ENCODE data around the gene MTARC1. TPM values are rescaled to one million over a fixed set of nuclear protein-coding genes. Genes with fewer than 3 reads are reported as not detected.

Gene MTARC1
- 0.22 and 0.76 TPM in 2 replicates for total RNA-seq (2014; rRNA removed; shearing (Covaris generic))
- 0.66 and 2.6 TPM in 2 replicates for polyA plus RNA-seq (2016; fragmentation: Nextera tagmentation; extraction: Ambion mirVana)

DNA sequence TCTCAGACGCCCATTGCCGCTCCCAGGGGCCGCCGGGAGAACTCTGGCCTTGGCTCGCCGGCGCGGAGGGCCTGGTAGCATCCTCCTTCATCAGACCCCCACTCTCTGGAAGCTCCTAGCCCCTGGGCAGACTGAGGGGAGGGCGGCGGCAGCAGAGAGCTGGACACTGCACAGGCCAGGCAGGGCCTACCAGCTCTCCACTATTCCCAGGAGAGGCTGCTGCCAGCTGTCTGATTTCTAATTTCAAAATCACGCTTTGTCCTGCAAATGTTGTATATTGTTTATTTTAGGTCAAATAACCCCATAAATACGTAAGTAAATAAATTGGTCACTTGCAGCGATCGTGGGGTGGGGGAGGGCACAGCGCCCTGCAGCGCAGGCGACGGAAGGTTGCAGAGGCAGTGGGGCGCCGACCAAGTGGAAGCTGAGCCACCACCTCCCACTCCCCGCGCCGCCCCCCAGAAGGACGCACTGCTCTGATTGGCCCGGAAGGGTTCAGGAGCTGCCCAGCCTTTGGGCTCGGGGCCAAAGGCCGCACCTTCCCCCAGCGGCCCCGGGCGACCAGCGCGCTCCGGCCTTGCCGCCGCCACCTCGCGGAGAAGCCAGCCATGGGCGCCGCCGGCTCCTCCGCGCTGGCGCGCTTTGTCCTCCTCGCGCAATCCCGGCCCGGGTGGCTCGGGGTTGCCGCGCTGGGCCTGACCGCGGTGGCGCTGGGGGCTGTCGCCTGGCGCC lies at the start of gene MTARC1:
TSS of gene MTARC1 (plus strand) at position 577 of the 732 bp plus-strand sequence. CDS start at position 609, 32 bp downstream.
- 4 to 5% methylated on average over 44 to 55 of the region's 56 CpGs for WGBS, 2 experiments (ENCODE audit: low coverage in 1 of 2, low lambda C conversion rate in 2 of 2, missing lambda C conversion rate in 2 of 2)
- no peaks in the 10 kb centered on the region for H3K9me3 ChIP-seq (ENCODE audit: low read depth)
- in situ Hi-C loops (cut with MboI): no loop called here
- H3K4me3 ChIP-seq: peak within 1 kb of the TSS; percentile 70
- H3K79me2 ChIP-seq (ENCODE audit: insufficient read depth): no peaks in the 10 kb centered on the region
- H3K27ac ChIP-seq: no peak within 1 kb of the TSS
- TF ChIP-seq EZH2phosphoT487 (IDR thresholded peaks at IDR 0.05; ENCODE audit: insufficient read depth, low read depth): no peak
- no peak for TF ChIP-seq EZH2 (IDR thresholded peaks at IDR 0.05; ENCODE audit: insufficient read depth, poor library complexity, severe bottlenecking)
- no peaks in the 10 kb centered on the region for H3K9me2 ChIP-seq (ENCODE audit: insufficient read depth)
- no peaks in the 10 kb centered on the region for H3K27me3 ChIP-seq (replicated peaks; ENCODE audit: insufficient read depth)
- DNase-seq: peak; percentile 70
- peak within 1 kb of the TSS; percentile 40 for H3K9ac ChIP-seq
- peak within 1 kb of the TSS; percentile 79 for H2AFZ ChIP-seq
- no peaks in the 10 kb centered on the region for H3F3A ChIP-seq (ENCODE audit: insufficient read depth)
- H3K4me2 ChIP-seq (ENCODE audit: unreplicated experiment): peak within 1 kb of the TSS; percentile 78
- H3K4me1 ChIP-seq (ENCODE audit: insufficient read depth): no peaks in the 10 kb centered on the region
- no peaks in the 10 kb centered on the region for H3K36me3 ChIP-seq (ENCODE audit: low read depth)
- H4K20me1 ChIP-seq (ENCODE audit: insufficient read depth): no peaks in the 10 kb centered on the region

DNA sequence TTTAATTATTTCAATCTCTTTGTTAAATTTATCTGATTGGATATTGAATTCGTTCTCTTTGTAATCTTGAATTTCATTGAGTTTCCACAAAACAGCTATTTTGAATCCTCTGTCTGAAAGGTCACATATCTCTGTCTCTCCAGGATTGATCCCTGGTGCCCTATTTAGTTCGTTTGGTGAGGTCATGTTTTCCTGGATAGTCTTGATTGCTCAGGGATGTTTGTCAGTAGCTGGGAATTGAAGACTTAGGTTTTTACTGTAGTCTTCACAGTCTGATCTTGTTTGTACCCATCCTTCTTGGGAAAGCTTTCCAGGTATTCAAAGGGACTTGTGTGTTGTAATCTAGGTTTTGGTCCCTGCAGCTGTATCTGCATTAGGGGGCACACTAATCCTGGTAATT lies 45.4 kb upstream of the MTARC1 start:
- H4K20me1 ChIP-seq (ENCODE audit: insufficient read depth): no peaks in the 10 kb centered on the region
- H3K9me2 ChIP-seq (ENCODE audit: insufficient read depth): no peaks in the 10 kb centered on the region
- no peaks in the 10 kb centered on the region for H3K4me1 ChIP-seq (ENCODE audit: insufficient read depth)
- H3K9ac ChIP-seq: no peak overlapping the region
- H3F3A ChIP-seq (ENCODE audit: insufficient read depth): no peaks in the 10 kb centered on the region
- H3K27ac ChIP-seq: no peak overlapping the region
- H3K9me3 ChIP-seq (ENCODE audit: low read depth): no peaks in the 10 kb centered on the region
- no peaks in the 10 kb centered on the region for H3K79me2 ChIP-seq (ENCODE audit: insufficient read depth)
- in situ Hi-C loops (cut with MboI): no loop called here
- WGBS, 2 experiments (ENCODE audit: low coverage in 1 of 2, low lambda C conversion rate in 2 of 2, missing lambda C conversion rate in 2 of 2): 46 to 56% methylated on average over 2 of the region's 2 CpGs
- no peaks in the 10 kb centered on the region for H3K27me3 ChIP-seq (replicated peaks; ENCODE audit: insufficient read depth)
- no peaks in the 10 kb centered on the region for H3K36me3 ChIP-seq (ENCODE audit: low read depth)
- H2AFZ ChIP-seq: no peak overlapping the region
- H3K4me3 ChIP-seq: no peak overlapping the region
- H3K4me2 ChIP-seq (ENCODE audit: unreplicated experiment): no peak overlapping the region
- DNase-seq: no peak
- TF ChIP-seq EZH2 (IDR thresholded peaks at IDR 0.05; ENCODE audit: insufficient read depth, poor library complexity, severe bottlenecking): no peak
- no peak for TF ChIP-seq EZH2phosphoT487 (IDR thresholded peaks at IDR 0.05; ENCODE audit: insufficient read depth, low read depth)

DNA sequence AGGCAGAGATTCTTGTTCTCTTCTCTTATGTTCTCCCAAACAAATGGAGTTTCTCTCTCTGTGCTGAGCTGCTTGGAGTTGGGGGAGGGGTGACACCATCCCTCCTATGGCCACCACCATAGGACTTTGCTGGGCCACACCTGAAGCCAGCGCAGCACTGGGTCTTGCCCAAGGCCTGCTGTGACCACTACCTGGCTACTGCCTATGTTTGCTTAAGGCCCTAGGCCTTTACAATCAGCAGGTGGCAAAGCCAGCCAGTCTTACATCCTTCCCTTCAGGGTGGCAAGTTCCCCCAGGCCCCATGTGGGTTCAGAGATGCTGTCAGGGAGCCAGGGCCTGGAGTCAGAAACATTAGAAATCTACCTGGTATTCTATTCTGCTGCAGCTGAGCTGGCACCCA lies 44.9 kb upstream of the MTARC1 start:
- in situ Hi-C loops (cut with MboI): no loop called here

GRCh38 chr1:220742520-220742919 lies 44.2 kb upstream of the MTARC1 start:
- Histone ChIP-seq H3K9ac (no peak overlapping the region), H3K9me2 (ENCODE audit: insufficient read depth) (no peaks in the 10 kb centered on the region), H3K36me3 (ENCODE audit: low read depth) (no peaks in the 10 kb centered on the region), H3K79me2 (ENCODE audit: insufficient read depth) (no peaks in the 10 kb centered on the region), H3K4me2 (ENCODE audit: unreplicated experiment) (no peak overlapping the region), H3K27ac (no peak overlapping the region), H3K4me1 (ENCODE audit: insufficient read depth) (no peaks in the 10 kb centered on the region), H3K27me3 (replicated peaks; ENCODE audit: insufficient read depth) (no peaks in the 10 kb centered on the region), H3F3A (ENCODE audit: insufficient read depth) (0 out of 2 replicates have a peak, but pooled peaks cover 3% of the 10 kb centered on the region), H2AFZ (no peak overlapping the region), H4K20me1 (ENCODE audit: insufficient read depth) (no peaks in the 10 kb centered on the region), H3K4me3 (no peak overlapping the region), H3K9me3 (ENCODE audit: low read depth) (no peaks in the 10 kb centered on the region)
- 64 to 68% methylated on average over 3 of the region's 3 CpGs for WGBS, 2 experiments (ENCODE audit: low coverage in 1 of 2, low lambda C conversion rate in 2 of 2, missing lambda C conversion rate in 2 of 2)
- in situ Hi-C loops (cut with MboI): no loop called here
- DNase-seq: no peak
- no peak for TF ChIP-seq EZH2 (IDR thresholded peaks at IDR 0.05; ENCODE audit: insufficient read depth, poor library complexity, severe bottlenecking)
- no peak for TF ChIP-seq EZH2phosphoT487 (IDR thresholded peaks at IDR 0.05; ENCODE audit: insufficient read depth, low read depth)

More for the DNA sequence above, 44.9 kb upstream of the MTARC1 start:
- H4K20me1 ChIP-seq (ENCODE audit: insufficient read depth): no peaks in the 10 kb centered on the region
- H3K9ac ChIP-seq: no peak overlapping the region
- DNase-seq: no peak
- no peaks in the 10 kb centered on the region for H3K27me3 ChIP-seq (replicated peaks; ENCODE audit: insufficient read depth)
- no peaks in the 10 kb centered on the region for H3F3A ChIP-seq (ENCODE audit: insufficient read depth)
- H3K27ac ChIP-seq: no peak overlapping the region
- H3K79me2 ChIP-seq (ENCODE audit: insufficient read depth): no peaks in the 10 kb centered on the region
- no peak overlapping the region for H2AFZ ChIP-seq
- no peak for TF ChIP-seq EZH2phosphoT487 (IDR thresholded peaks at IDR 0.05; ENCODE audit: insufficient read depth, low read depth)
- TF ChIP-seq EZH2 (IDR thresholded peaks at IDR 0.05; ENCODE audit: insufficient read depth, poor library complexity, severe bottlenecking): no peak
- WGBS, 2 experiments (ENCODE audit: low coverage in 1 of 2, low lambda C conversion rate in 2 of 2, missing lambda C conversion rate in 2 of 2): 86 to 91% methylated on average over 1 of the region's 1 CpG
- H3K4me2 ChIP-seq (ENCODE audit: unreplicated experiment): no peak overlapping the region
- no peak overlapping the region for H3K4me3 ChIP-seq
- H3K9me2 ChIP-seq (ENCODE audit: insufficient read depth): no peaks in the 10 kb centered on the region
- H3K9me3 ChIP-seq (ENCODE audit: low read depth): no peaks in the 10 kb centered on the region
- no peaks in the 10 kb centered on the region for H3K4me1 ChIP-seq (ENCODE audit: insufficient read depth)
- no peaks in the 10 kb centered on the region for H3K36me3 ChIP-seq (ENCODE audit: low read depth)

All from GM23248 (cell line).